GM21360 (cell line): ENCODE measurements around the gene ZNF609.
A peak's percentile ranks its signal among the peaks of the same experiment; 100 is the strongest.

ENCODE experiments used
- ATAC-seq: cut with Tn5 transposase; IDR thresholded peaks from one replicate; pipeline ENCODE4 v1.9.1; 2021; ENCODE audit warnings: mild to moderate bottlenecking, moderate library complexity; ENCODE audit not compliant: unreplicated experiment

The ZNF609 gene

GRCh38 chr15:64690008-64690407 lies 229.6 kb downstream of the ZNF609 start:
- no peak for ATAC-seq

- no peak for ATAC-seq
These were observed 230.4 kb downstream of the ZNF609 start for GRCh38 chr15:64690578-64691296.

- ATAC-seq: no peak
These were observed 231.7 kb downstream of the ZNF609 start for GRCh38 chr15:64691896-64692565.

- no peak for ATAC-seq
These were observed 232.8 kb downstream of the ZNF609 start for GRCh38 chr15:64693134-64693533.

- ATAC-seq: no peak
These were observed 234.4 kb downstream of the ZNF609 start for GRCh38 chr15:64694816-64695215.

- ATAC-seq: no peak
These were observed 235.2 kb downstream of the ZNF609 start for GRCh38 chr15:64695561-64695992.

- ATAC-seq: no peak
These were observed 236.1 kb downstream of the ZNF609 start for GRCh38 chr15:64696481-64696880.

- ATAC-seq: no peak
These were observed 237.6 kb downstream of the ZNF609 start for GRCh38 chr15:64697911-64698369.

- no peak for ATAC-seq
These were observed 238.4 kb downstream of the ZNF609 start for GRCh38 chr15:64698823-64699222.

GRCh38 chr15:64699751-64700388 lies 239.5 kb downstream of the ZNF609 start:
- ATAC-seq: no peak

- ATAC-seq: no peak
These were observed 240.7 kb downstream of the ZNF609 start for GRCh38 chr15:64701051-64701450.

GRCh38 chr15:64701482-64702184 lies 241.3 kb downstream of the ZNF609 start:
- no peak for ATAC-seq

GRCh38 chr15:64702816-64703631 lies 242.6 kb downstream of the ZNF609 start:
- peak; percentile 72 for ATAC-seq

- no peak for ATAC-seq
These were observed 243.2 kb downstream of the ZNF609 start for GRCh38 chr15:64703632-64703959.

- ATAC-seq: no peak
These were observed 244.6 kb downstream of the ZNF609 start for GRCh38 chr15:64705006-64705405.

GRCh38 chr15:64706011-64706911 lies 245.9 kb downstream of the ZNF609 start:
- no peak for ATAC-seq

- ATAC-seq: no peak
These were observed 250.5 kb downstream of the ZNF609 start for GRCh38 chr15:64710676-64711428.

GRCh38 chr15:64712353-64712752 lies 252.0 kb downstream of the ZNF609 start:
- no peak for ATAC-seq

GRCh38 chr15:64713592-64713991 lies 253.2 kb downstream of the ZNF609 start:
- no peak for ATAC-seq
